DND-41 (cell line): ENCODE data around the gene FXYD2.

Experiments used
- EZH2 ChIP-seq: IDR thresholded peaks from 3 replicates; pipeline ENCODE4 v1.6.1; 2012; ENCODE audit warnings: borderline replicate concordance, low read depth, mild to moderate bottlenecking, moderate library complexity, low read length, inconsistent platforms; ENCODE audit not compliant: severe bottlenecking
- TF ChIP-seq, protein P1 (sequence below): IDR thresholded peaks from 2 replicates; pipeline ENCODE4 v1.5.1; 2012; ENCODE audit warnings: borderline replicate concordance, low read length, moderate library complexity, mild to moderate bottlenecking; ENCODE audit not compliant: poor library complexity, severe bottlenecking; ENCODE audit errors: extremely low read depth

DNA sequence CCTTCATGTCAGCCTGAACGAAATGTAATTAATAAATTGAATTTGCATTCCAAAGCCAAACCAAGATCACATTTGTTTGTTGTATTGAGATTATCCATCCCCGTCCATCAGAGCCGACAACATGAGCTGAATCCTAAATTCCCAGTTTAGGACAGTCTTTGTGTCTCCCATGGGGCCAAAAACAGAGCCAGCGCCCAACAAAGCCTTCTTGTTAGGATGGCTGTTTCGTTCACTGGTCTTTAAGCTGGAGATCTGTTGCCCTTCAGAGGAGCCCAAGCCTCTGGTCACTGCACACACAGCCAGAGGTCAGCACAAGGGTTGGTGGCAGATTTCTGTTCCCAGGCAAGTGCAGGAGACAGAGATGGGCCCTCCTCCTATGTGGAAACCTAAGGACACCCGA lies 53.3 kb downstream of the FXYD2 start:
- TF ChIP-seq, protein P1, sequence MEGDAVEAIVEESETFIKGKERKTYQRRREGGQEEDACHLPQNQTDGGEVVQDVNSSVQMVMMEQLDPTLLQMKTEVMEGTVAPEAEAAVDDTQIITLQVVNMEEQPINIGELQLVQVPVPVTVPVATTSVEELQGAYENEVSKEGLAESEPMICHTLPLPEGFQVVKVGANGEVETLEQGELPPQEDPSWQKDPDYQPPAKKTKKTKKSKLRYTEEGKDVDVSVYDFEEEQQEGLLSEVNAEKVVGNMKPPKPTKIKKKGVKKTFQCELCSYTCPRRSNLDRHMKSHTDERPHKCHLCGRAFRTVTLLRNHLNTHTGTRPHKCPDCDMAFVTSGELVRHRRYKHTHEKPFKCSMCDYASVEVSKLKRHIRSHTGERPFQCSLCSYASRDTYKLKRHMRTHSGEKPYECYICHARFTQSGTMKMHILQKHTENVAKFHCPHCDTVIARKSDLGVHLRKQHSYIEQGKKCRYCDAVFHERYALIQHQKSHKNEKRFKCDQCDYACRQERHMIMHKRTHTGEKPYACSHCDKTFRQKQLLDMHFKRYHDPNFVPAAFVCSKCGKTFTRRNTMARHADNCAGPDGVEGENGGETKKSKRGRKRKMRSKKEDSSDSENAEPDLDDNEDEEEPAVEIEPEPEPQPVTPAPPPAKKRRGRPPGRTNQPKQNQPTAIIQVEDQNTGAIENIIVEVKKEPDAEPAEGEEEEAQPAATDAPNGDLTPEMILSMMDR, result no peak
- TF ChIP-seq EZH2, result no peak
